8988T (cell line): ENCODE results near the gene SLC41A1.

Experiments used
- DNase-seq: peaks from one replicate; pipeline ENCODE4 v3.0.0; 2011

Gene SLC41A1

GRCh38 chr1:205750138-205751035, 62.6 kb downstream of the SLC41A1 start, which contains the start of gene NUCKS1:
Gene NUCKS1 (minus strand): TSS chr1:205750182. CDS start chr1:205749973, 209 bp downstream.
- peak; percentile 72 for DNase-seq

GRCh38 chr1:205749234-205750137, 63.5 kb downstream of the SLC41A1 start:
- peak; percentile 89 for DNase-seq

DNA sequence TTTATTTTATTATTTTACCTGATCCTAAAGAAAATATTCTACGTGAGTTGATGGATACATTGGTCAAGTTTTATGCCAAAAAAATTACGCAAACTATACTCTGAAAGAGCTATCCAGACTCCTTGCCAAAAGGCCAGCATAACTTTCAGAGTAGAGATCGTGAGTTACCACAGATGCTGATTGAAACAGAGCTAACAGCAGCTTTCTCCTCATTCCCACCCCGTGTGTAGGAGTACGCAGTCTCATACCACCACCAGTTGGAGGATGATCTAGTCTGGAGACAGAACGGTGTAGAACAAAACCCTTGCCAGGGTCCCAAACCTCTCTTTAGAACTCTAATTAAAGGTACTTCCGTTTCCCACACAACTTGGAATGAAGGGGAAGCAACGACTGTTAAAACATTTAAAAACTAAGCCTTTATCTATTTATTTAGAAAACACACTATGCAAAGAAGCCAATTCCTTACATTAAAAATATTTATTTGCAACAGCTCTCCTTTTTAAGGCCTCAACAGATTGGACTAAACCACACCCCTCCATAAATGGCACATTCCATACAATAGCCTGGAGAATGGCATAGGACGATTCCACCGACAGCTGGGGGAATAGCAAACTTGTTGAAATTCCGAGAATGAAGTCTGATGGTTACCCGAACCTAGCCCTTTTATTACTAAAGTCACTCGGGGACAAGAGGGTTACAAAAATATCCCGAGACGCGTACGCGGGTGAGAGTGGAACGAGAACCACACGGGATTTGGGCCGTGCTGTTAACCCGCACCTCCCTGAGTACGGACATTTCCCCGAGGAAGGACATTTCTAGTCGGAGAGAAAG, 64.4 kb downstream of the SLC41A1 start:
- no peak for DNase-seq

GRCh38 chr1:205746757-205747412, 66.1 kb downstream of the SLC41A1 start:
- DNase-seq: no peak

DNA sequence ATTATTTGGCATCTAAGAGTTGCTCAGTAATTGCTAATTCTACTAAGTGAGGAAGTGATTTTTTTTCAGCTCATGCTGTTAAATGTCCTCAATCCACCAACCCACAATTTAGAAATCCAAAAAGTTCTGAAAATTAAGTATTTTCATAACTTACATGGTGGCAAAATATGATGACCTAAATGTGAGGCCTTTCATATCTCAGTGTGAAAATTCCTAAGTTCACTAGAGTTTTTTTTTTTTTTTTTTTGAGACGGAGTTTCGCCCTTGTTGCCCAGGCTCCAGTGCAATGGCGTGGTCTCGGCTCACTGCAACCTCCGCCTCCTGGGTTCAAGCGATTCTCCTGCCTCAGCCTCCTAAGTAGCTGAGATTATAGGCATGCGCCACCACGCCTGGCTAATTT, 68.6 kb downstream of the SLC41A1 start:
- no peak for DNase-seq

- DNase-seq: no peak
Observed at GRCh38 chr1:205743977-205744376, 69.0 kb downstream of the SLC41A1 start.

GRCh38 chr1:205741681-205742080, 71.3 kb downstream of the SLC41A1 start:
- no peak for DNase-seq

- no peak for DNase-seq
Observed at GRCh38 chr1:205739348-205740160, 73.4 kb downstream of the SLC41A1 start.
